Fibroblast of skin of left biceps (primary cell): ENCODE results near the gene CDC42BPG.

ENCODE experiments used
- DNase-seq, 2 experiments: peaks; one replicate each; pipeline ENCODE4 v3.0.0-alpha.2; 2013; ENCODE audit warnings: low read depth in 2 of 2

CDC42BPG gene

GRCh38 chr11:64844330-64845128, at the start of gene CDC42BPG:
Gene CDC42BPG (minus strand): TSS chr11:64844653. CDS start chr11:64844569, 84 bp downstream.
- no peak for DNase-seq

- DNase-seq: no peak
Measured at GRCh38 chr11:64893194-64894069, 49.0 kb upstream of the CDC42BPG start.

- DNase-seq: no peak
Measured at GRCh38 chr11:64892838-64893193, 48.4 kb upstream of the CDC42BPG start.

GRCh38 chr11:64892411-64892831, 48.0 kb upstream of the CDC42BPG start:
- no peak for DNase-seq

GRCh38 chr11:64891880-64892279, 47.4 kb upstream of the CDC42BPG start:
- no peak for DNase-seq

- DNase-seq: no peak
Measured at GRCh38 chr11:64891215-64891848, 46.9 kb upstream of the CDC42BPG start.

GRCh38 chr11:64890522-64890939, 46.1 kb upstream of the CDC42BPG start:
- no peak for DNase-seq

GRCh38 chr11:64888729-64889511, 44.5 kb upstream of the CDC42BPG start:
- no peak for DNase-seq

- no peak for DNase-seq
Measured at GRCh38 chr11:64888406-64888728, 43.9 kb upstream of the CDC42BPG start.

- no peak for DNase-seq
Measured at GRCh38 chr11:64887757-64888405, 43.4 kb upstream of the CDC42BPG start.

- no peak for DNase-seq
Measured at GRCh38 chr11:64887234-64887756, 42.8 kb upstream of the CDC42BPG start.

GRCh38 chr11:64885367-64886286, 41.2 kb upstream of the CDC42BPG start:
- no peak for DNase-seq

- DNase-seq: no peak
Measured at GRCh38 chr11:64884019-64884418, 39.6 kb upstream of the CDC42BPG start.

- DNase-seq: no peak
Measured at GRCh38 chr11:64883575-64883974, 39.1 kb upstream of the CDC42BPG start.

- DNase-seq: no peak
Measured at GRCh38 chr11:64882243-64882642, 37.8 kb upstream of the CDC42BPG start.

- DNase-seq: no peak
Measured at GRCh38 chr11:64881476-64881875, 37.0 kb upstream of the CDC42BPG start.

- no peak for DNase-seq
Measured at GRCh38 chr11:64880240-64881001, 36.0 kb upstream of the CDC42BPG start.

GRCh38 chr11:64879244-64879900, 34.9 kb upstream of the CDC42BPG start:
- no peak for DNase-seq
